HepG2 (cell line): ENCODE data around the gene STEAP1. TPM values are rescaled to one million over a fixed set of nuclear protein-coding genes. Genes with fewer than 3 reads are reported as not detected.
A peak's percentile ranks its signal among the peaks of the same experiment; 100 is the strongest.

Experiments used
- FIP1L1 ChIP-seq: fragments of 200-400 bp; formaldehyde crosslinking; IDR thresholded peaks from 2 replicates; pipeline ENCODE4 v1.6.1; 2018; ENCODE audit warnings: low read depth, mild to moderate bottlenecking, low read length, moderate library complexity, borderline replicate concordance; ENCODE audit not compliant: insufficient read depth
- HHEX ChIP-seq: IDR thresholded peaks from 2 replicates; pipeline ENCODE4 v1.6.1; 2016; ENCODE audit warnings: control low read depth
- HOXA7 ChIP-seq: sonication (generic); formaldehyde crosslinking; IDR thresholded peaks from 2 replicates; pipeline ENCODE4 v1.8.1; 2022; ENCODE audit warnings: mild to moderate bottlenecking, missing genetic modification reagents, moderate library complexity
- JARID2 ChIP-seq: sonication (generic); formaldehyde crosslinking; IDR thresholded peaks from 2 replicates; pipeline ENCODE4 v1.8.1; 2023; ENCODE audit warnings: missing genetic modification reagents, inconsistent platforms; ENCODE audit not compliant: insufficient replicate concordance
- KMT2A ChIP-seq: sonication (generic); formaldehyde crosslinking; IDR thresholded peaks from 2 replicates; pipeline ENCODE4 v1.4.0; 2020; ENCODE audit warnings: missing genetic modification reagents
- MEIS1 ChIP-seq: sonication (generic); formaldehyde crosslinking; IDR thresholded peaks from 2 replicates; pipeline ENCODE4 v1.9.0; 2021; ENCODE audit warnings: mild to moderate bottlenecking, missing genetic modification reagents, moderate library complexity, borderline replicate concordance
- MIER2 ChIP-seq: IDR thresholded peaks from 2 replicates; pipeline ENCODE4 v1.6.1; 2016; ENCODE audit warnings: missing biosample characterization, missing genetic modification reagents
- MIER3 ChIP-seq: IDR thresholded peaks from 2 replicates; pipeline ENCODE4 v1.6.1; 2016; ENCODE audit warnings: missing compliant biosample characterization, borderline replicate concordance
- MLLT10 ChIP-seq: sonication (generic); formaldehyde crosslinking; IDR thresholded peaks from 2 replicates; pipeline ENCODE4 v1.4.0; 2020; ENCODE audit warnings: missing genetic modification reagents
- SAFB2 ChIP-seq: sonication (generic); formaldehyde crosslinking; IDR thresholded peaks from 2 replicates; pipeline ENCODE4 v1.5.1; 2020; ENCODE audit warnings: missing genetic modification reagents, low read depth, mild to moderate bottlenecking, borderline replicate concordance
- SIN3A ChIP-seq: IDR thresholded peaks from 2 replicates; pipeline ENCODE4 v1.6.1; 2011; ENCODE audit warnings: low read depth, mild to moderate bottlenecking, control low read depth, low read length, borderline replicate concordance
- TCF12 ChIP-seq, 2 experiments: fragments of 450-650 bp in 1 of 2; sonication (generic) in 1 of 2; formaldehyde crosslinking in 1 of 2; IDR thresholded peaks; 2 replicates each; pipeline versions ENCODE4 v1.6.1 to v1.8.0; 2017 to 2022; ENCODE audit warnings: antibody characterized with exemption in 1 of 2, mild to moderate bottlenecking in 1 of 2, missing genetic modification reagents in 1 of 2, moderate library complexity in 1 of 2
- TRIM24 ChIP-seq: sonication (generic); formaldehyde crosslinking; IDR thresholded peaks from 2 replicates; pipeline ENCODE4 v1.8.0; 2022; ENCODE audit warnings: mild to moderate bottlenecking, missing genetic modification reagents
- ZBTB3 ChIP-seq: sonication (generic); formaldehyde crosslinking; IDR thresholded peaks from 2 replicates; pipeline ENCODE4 v1.4.0; 2020; ENCODE audit warnings: low read depth, mild to moderate bottlenecking, moderate library complexity, missing genetic modification reagents, borderline replicate concordance
- ZFP82 ChIP-seq: sonication (generic); formaldehyde crosslinking; IDR thresholded peaks from 2 replicates; pipeline ENCODE4 v1.5.1; 2020; ENCODE audit warnings: mild to moderate bottlenecking, missing genetic modification reagents, borderline replicate concordance
- ZNF138 ChIP-seq: sonication (generic); formaldehyde crosslinking; IDR thresholded peaks from 2 replicates; pipeline ENCODE4 v1.5.0; 2020; ENCODE audit warnings: mild to moderate bottlenecking, low read depth, missing genetic modification reagents
- ZNF263 ChIP-seq: sonication (generic); formaldehyde crosslinking; IDR thresholded peaks from 2 replicates; pipeline ENCODE4 v1.4.0; 2020; ENCODE audit warnings: missing genetic modification reagents
- ZNF670 ChIP-seq: sonication (generic); formaldehyde crosslinking; IDR thresholded peaks from 2 replicates; pipeline ENCODE4 v1.8.0; 2022; ENCODE audit warnings: mild to moderate bottlenecking, missing genetic modification reagents, borderline replicate concordance
- ZNF678 ChIP-seq: sonication (generic); formaldehyde crosslinking; IDR thresholded peaks from 2 replicates; pipeline ENCODE4 v1.4.0; 2020; ENCODE audit warnings: mild to moderate bottlenecking, missing genetic modification reagents
- polyA plus RNA-seq, 8 experiments: library from polyadenylated mRNA; depleted of rRNA in 3 of 8; stranded (reverse) in 7 of 8; unstranded in 1 of 8; fragments of >200 nt; fragmentation: Illumina TruSeq in 4 of 8; extraction: Trizol in 4 of 8; gene quantifications; 2 replicates each; pipeline versions ENCODE4 v1.2.1 to v1.2.3, GENCODE V29; 2011 to 2016; ENCODE audit warnings: low read depth in 4 of 8, missing spikeins in 1 of 8, mixed read lengths in 1 of 8; ENCODE audit not compliant: insufficient read depth in 1 of 8
- total RNA-seq, 5 experiments: library from RNA; depleted of rRNA; stranded (reverse); fragments of >200 nt; fragmentation: Illumina TruSeq; extraction: Trizol; gene quantifications; 2 replicates each; pipeline ENCODE4 v1.2.3, GENCODE V29; 2016; ENCODE audit warnings: low read depth in 1 of 5
- TF ChIP-seq, protein P1 (sequence below): sonication (generic); formaldehyde crosslinking; IDR thresholded peaks from 2 replicates; pipeline ENCODE4 v1.4.0; 2020; ENCODE audit warnings: mild to moderate bottlenecking, low read depth, missing genetic modification reagents
- TF ChIP-seq, protein P2 (sequence below): sonication (generic); formaldehyde crosslinking; IDR thresholded peaks from 2 replicates; pipeline ENCODE4 v1.8.1; 2023; ENCODE audit warnings: missing genetic modification reagents, mild to moderate bottlenecking, borderline replicate concordance
- TF ChIP-seq, protein P3 (sequence below): sonication (generic); formaldehyde crosslinking; IDR thresholded peaks from 2 replicates; pipeline ENCODE4 v1.5.0; 2020; ENCODE audit warnings: mild to moderate bottlenecking, missing genetic modification reagents
- TF ChIP-seq, protein P4 (sequence below): sonication (generic); formaldehyde crosslinking; IDR thresholded peaks from 2 replicates; pipeline ENCODE4 v1.4.0; 2020; ENCODE audit warnings: low read depth, mild to moderate bottlenecking, missing genetic modification reagents

STEAP1 gene
- total and polyA plus RNA-seq, 2 of the 13 experiments (the other 11 are each of a cell fraction or from before 2014, with no cell fraction given): 23.2 to 24.2 TPM

DNA sequence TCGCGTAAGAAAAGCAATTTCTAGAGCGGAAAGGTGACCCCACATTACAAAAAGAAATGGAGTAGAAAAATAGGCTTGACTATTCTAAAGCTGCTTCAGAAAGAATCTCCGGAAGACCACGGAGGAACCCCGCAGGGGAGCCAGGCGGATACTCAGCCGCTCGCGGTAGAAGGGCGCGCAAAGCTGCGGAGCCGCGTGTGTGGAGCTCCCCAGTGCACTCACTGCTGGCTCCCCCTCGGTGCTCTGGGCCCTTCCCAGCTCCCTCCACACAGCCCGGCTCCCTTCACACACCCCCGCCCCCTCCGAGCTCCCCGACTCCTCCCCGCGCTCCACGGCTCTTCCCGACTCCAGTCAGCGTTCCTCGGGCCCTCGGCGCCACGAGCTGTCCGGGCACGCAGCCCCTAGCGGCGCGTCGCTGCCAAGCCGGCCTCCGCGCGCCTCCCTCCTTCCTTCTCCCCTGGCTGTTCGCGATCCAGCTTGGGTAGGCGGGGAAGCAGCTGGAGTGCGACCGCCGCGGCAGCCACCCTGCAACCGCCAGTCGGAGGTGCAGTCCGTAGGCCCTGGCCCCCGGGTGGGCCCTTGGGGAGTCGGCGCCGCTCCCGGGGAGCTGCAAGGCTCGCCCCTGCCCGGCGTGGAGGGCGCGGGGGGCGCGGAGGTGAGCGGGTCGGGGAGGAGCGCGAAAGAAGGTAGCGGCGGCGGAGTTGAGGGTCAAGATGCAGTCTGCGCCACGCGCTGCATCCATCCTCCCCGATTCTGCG is 57.3 kb downstream of the STEAP1 start, which contains the start of gene STEAP2 (continued):
- TF ChIP-seq, protein P1, sequence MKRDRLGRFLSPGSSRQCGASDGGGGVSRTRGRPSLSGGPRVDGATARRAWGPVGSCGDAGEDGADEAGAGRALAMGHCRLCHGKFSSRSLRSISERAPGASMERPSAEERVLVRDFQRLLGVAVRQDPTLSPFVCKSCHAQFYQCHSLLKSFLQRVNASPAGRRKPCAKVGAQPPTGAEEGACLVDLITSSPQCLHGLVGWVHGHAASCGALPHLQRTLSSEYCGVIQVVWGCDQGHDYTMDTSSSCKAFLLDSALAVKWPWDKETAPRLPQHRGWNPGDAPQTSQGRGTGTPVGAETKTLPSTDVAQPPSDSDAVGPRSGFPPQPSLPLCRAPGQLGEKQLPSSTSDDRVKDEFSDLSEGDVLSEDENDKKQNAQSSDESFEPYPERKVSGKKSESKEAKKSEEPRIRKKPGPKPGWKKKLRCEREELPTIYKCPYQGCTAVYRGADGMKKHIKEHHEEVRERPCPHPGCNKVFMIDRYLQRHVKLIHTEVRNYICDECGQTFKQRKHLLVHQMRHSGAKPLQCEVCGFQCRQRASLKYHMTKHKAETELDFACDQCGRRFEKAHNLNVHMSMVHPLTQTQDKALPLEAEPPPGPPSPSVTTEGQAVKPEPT (CRISPR knock-in tag): peak; percentile 79; the same call in 1 of the 2 replicates
- no peak for TF ChIP-seq TRIM24 (CRISPR knock-in tag)
- TF ChIP-seq HOXA7 (CRISPR knock-in tag): peak; percentile 60; the same call in 1 of the 2 replicates
- TF ChIP-seq TCF12 (IDR thresholded peaks at IDR 0.05): no peak
- peak; percentile 72; the same call in 1 of the 2 replicates for TF ChIP-seq TCF12 (CRISPR knock-in tag; IDR thresholded peaks at IDR 0.05)
- no peak; the same call in 1 of the 2 replicates for TF ChIP-seq SIN3A
- TF ChIP-seq KMT2A (CRISPR knock-in tag): peak; percentile 94
- TF ChIP-seq, protein P2, sequence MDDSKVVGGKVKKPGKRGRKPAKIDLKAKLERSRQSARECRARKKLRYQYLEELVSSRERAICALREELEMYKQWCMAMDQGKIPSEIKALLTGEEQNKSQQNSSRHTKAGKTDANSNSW (CRISPR knock-in tag): no peak
- no peak for TF ChIP-seq MIER2 (CRISPR knock-in tag)
- no peak; the same call in 1 of the 2 replicates for TF ChIP-seq MEIS1 (CRISPR knock-in tag)
- no peak; the same call in 1 of the 2 replicates for TF ChIP-seq ZNF678
- TF ChIP-seq, protein P3, sequence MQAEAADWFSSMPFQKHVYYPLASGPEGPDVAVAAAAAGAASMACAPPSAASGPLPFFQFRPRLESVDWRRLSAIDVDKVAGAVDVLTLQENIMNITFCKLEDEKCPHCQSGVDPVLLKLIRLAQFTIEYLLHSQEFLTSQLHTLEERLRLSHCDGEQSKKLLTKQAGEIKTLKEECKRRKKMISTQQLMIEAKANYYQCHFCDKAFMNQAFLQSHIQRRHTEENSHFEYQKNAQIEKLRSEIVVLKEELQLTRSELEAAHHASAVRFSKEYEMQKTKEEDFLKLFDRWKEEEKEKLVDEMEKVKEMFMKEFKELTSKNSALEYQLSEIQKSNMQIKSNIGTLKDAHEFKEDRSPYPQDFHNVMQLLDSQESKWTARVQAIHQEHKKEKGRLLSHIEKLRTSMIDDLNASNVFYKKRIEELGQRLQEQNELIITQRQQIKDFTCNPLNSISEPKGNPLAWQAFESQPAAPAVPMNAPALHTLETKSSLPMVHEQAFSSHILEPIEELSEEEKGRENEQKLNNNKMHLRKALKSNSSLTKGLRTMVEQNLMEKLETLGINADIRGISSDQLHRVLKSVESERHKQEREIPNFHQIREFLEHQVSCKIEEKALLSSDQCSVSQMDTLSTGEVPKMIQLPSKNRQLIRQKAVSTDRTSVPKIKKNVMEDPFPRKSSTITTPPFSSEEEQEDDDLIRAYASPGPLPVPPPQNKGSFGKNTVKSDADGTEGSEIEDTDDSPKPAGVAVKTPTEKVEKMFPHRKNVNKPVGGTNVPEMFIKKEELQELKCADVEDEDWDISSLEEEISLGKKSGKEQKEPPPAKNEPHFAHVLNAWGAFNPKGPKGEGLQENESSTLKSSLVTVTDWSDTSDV (CRISPR knock-in tag): peak; percentile 85; the same call in 1 of the 2 replicates
- TF ChIP-seq ZNF670 (CRISPR knock-in tag): peak; percentile 72; the same call in 1 of the 2 replicates
- TF ChIP-seq HHEX (CRISPR knock-in tag): no peak
- TF ChIP-seq ZBTB3 (CRISPR knock-in tag): no peak
- TF ChIP-seq MLLT10: no peak
- TF ChIP-seq ZNF263 (CRISPR knock-in tag): peak; percentile 93
- TF ChIP-seq SAFB2: no peak
- TF ChIP-seq FIP1L1: no peak
- TF ChIP-seq, protein P4, sequence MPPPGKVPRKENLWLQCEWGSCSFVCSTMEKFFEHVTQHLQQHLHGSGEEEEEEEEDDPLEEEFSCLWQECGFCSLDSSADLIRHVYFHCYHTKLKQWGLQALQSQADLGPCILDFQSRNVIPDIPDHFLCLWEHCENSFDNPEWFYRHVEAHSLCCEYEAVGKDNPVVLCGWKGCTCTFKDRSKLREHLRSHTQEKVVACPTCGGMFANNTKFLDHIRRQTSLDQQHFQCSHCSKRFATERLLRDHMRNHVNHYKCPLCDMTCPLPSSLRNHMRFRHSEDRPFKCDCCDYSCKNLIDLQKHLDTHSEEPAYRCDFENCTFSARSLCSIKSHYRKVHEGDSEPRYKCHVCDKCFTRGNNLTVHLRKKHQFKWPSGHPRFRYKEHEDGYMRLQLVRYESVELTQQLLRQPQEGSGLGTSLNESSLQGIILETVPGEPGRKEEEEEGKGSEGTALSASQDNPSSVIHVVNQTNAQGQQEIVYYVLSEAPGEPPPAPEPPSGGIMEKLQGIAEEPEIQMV (CRISPR knock-in tag): 0 out of 2 replicates have a peak, but pooled peaks have one; percentile 63
- TF ChIP-seq ZFP82 (CRISPR knock-in tag): no peak
- no peak for TF ChIP-seq JARID2
- TF ChIP-seq MIER3: peak; percentile 66; the same call in 1 of the 2 replicates
- TF ChIP-seq ZNF138 (CRISPR knock-in tag): no peak
